Omental fat pad (tissue), 4 donors: ENCODE results near the gene DHRS1. TPM values are rescaled to one million over a fixed set of nuclear protein-coding genes. Genes with fewer than 3 reads are reported as not detected.

Experiments used
- ATAC-seq: fragments of 150-250 bp; one replicate; pipeline ENCODE4 v1.9.1; 2016; ENCODE audit warnings: mild to moderate bottlenecking, moderate library complexity; ENCODE audit not compliant: low FRiP score
- DNase-seq: peaks from one replicate; pipeline ENCODE4 v3.0.0-alpha.2; 2019; ENCODE audit warnings: low spot score
- total RNA-seq, 4 donors: library from RNA; depleted of rRNA; stranded (reverse); fragments of >200 nt; gene quantifications; one replicate each; pipeline ENCODE4 v1.1.0, GENCODE V29; 2016
- TF ChIP-seq, protein P1 (sequence below), 3 donors: fragments of 450-650 bp; IDR thresholded peaks; one replicate each; pipeline ENCODE4 v1.5.1; 2016 to 2017; ENCODE audit warnings: antibody characterized with exemption in 3 of 3, mild to moderate bottlenecking in 3 of 3, moderate library complexity in 2 of 3

Gene DHRS1
- total RNA-seq, 4 donors from 2014 or later, result 14.3 to 42.5 (median 23.7) TPM

DNA sequence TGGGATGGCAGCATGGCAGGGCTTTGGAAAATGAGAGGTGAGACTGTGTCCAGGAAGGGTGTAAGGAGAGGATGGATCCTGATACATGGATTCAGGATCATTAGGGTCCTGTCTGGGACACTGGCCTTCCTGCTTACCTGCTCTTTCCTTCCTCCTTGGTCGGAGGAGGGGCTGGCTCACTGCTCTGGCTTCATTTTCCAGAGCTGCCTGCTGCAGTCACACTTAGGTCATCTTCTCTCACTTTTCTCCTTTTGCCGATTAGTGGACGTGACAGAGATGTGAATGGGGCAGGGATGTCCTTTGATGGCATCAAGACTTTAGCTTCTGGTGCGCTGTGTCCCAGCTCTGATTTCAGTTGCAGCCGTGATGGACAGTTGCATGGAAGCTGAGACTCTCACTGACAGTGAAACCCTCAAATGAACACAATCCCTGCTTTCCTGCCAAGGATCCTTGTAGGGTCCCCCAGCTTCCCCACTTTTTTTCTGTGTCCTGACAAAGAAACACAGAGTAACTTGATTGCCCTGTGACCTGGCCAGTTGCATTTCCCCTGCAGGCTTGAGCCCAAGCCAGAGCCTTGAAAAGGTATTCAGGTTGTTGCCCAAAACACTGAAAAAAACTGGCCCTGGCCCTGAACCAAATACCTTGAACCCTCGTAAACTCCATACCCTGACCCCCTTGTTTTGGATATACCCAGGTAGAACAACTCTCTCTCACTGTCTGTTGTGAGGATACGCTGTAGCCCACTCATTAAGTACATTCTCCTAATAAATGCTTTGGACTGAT is 9.0 kb upstream of the DHRS1 start:
- TF ChIP-seq, protein P1, sequence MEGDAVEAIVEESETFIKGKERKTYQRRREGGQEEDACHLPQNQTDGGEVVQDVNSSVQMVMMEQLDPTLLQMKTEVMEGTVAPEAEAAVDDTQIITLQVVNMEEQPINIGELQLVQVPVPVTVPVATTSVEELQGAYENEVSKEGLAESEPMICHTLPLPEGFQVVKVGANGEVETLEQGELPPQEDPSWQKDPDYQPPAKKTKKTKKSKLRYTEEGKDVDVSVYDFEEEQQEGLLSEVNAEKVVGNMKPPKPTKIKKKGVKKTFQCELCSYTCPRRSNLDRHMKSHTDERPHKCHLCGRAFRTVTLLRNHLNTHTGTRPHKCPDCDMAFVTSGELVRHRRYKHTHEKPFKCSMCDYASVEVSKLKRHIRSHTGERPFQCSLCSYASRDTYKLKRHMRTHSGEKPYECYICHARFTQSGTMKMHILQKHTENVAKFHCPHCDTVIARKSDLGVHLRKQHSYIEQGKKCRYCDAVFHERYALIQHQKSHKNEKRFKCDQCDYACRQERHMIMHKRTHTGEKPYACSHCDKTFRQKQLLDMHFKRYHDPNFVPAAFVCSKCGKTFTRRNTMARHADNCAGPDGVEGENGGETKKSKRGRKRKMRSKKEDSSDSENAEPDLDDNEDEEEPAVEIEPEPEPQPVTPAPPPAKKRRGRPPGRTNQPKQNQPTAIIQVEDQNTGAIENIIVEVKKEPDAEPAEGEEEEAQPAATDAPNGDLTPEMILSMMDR (IDR thresholded peaks at IDR 0.05), result no peak
- no peak for DNase-seq

GRCh38 chr14:24307575-24308341 is 8.2 kb upstream of the DHRS1 start, which contains the start of gene CIDEB:
Gene CIDEB (minus strand): TSS chr14:24307977. CDS start chr14:24307858, 119 bp downstream.
- ATAC-seq (peak; percentile 33), DNase-seq (peak; percentile 60)
- TF ChIP-seq, protein P1 (IDR thresholded peaks at IDR 0.05), result peak in 1 of 3 donors; percentile 19

More for the DNA sequence above, 9.0 kb upstream of the DHRS1 start:
- ATAC-seq, result no peak

- TF ChIP-seq, protein P1 (IDR thresholded peaks at IDR 0.05), result no peak
- ATAC-seq (no peak), DNase-seq (no peak)
Measured at GRCh38 chr14:24307156-24307574, 7.6 kb upstream of the DHRS1 start.

GRCh38 chr14:24304019-24304387 is 4.4 kb upstream of the DHRS1 start:
- TF ChIP-seq, protein P1 (IDR thresholded peaks at IDR 0.05), result no peak
- ATAC-seq, result no peak
- no peak for DNase-seq

DNA sequence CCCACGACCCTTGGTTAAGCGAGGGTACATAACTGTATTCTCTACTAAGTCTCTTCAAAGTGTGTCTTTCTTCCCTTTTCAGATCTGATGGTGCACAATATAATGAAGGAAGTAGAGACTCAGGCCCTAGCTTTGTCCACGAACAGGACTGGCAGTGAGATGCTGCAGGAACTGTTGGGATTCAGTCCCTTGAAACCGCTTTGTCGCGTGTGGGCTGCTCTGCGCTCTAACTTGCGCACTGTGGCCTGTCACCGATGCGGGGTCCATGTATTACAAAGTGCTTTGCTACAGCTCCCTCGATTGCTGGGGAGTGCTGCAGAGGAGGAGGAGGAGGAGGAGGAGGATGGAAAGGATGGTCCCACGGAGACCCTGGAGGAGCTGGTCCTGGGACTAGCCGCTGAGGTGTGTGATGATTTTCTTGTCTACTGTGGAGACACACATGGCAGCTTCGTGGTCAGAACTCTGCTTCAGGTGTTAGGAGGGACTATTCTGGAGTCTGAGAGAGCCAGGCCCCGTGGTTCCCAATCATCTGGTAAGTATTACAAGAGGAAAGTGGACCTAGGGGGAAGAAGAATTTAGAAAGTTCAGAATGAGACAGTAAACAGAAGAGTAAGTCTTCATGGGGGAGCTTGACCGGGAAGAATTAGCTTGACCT is 873 bp upstream of the DHRS1 start:
- ATAC-seq (no peak), DNase-seq (no peak)
- TF ChIP-seq, protein P1 (IDR thresholded peaks at IDR 0.05), result no peak

DNA sequence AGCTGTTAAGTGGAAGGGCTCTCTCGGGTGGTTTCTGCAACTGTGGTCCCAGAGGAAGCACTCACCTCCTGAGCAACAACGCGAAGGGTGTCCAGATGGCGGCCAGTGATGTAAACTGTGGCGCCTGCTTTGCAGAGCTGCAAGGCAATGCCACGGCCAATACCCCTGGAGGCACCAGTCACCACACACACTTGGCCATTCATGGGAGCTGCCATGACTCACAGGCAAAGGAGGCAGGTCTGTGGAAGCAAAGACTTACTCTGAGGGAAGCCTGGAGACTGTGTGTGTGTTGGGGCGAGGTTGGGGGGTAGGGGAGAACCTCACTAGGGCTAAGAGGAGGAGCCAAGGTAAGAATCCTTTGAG is 707 bp downstream of the DHRS1 start:
- ATAC-seq, result peak; percentile 14
- no peak for DNase-seq
- TF ChIP-seq, protein P1 (IDR thresholded peaks at IDR 0.05), result no peak
